ENCODE results near the gene MAD1L1. TPM values are rescaled to one million over a fixed set of nuclear protein-coding genes. Genes with fewer than 3 reads are reported as not detected.

MAD1L1 gene
- total RNA-seq, 2 donors from 2014 or later, result 46.7 to 66.0 TPM

- no peak for ATAC-seq (replicated peaks)
- H3K4me3 Mint-ChIP-seq, result no peak overlapping the region
- H3K27me3 Mint-ChIP-seq, result no peaks in the 10 kb centered on the region
- no peaks in the 10 kb centered on the region for H3K36me3 Mint-ChIP-seq (ENCODE audit: low read depth)
- no peaks in the 10 kb centered on the region for H3K9me3 Mint-ChIP-seq
- peaks cover under 1% of the 10 kb centered on the region for H3K4me1 Mint-ChIP-seq
- no peak overlapping the region for H3K27ac Mint-ChIP-seq
Observed at GRCh38 chr7:2094454-2095045, 138.2 kb downstream of the MAD1L1 start.

- ATAC-seq (replicated peaks), result no peak
- Mint-ChIP-seq H3K27me3 (no peaks in the 10 kb centered on the region), H3K4me3 (no peak overlapping the region), H3K4me1 (no peaks in the 10 kb centered on the region), H3K27ac (no peak overlapping the region), H3K36me3 (ENCODE audit: low read depth) (no peaks in the 10 kb centered on the region), H3K9me3 (no peaks in the 10 kb centered on the region)
Observed at GRCh38 chr7:2093843-2094220, 138.9 kb downstream of the MAD1L1 start.

- H3K27me3 Mint-ChIP-seq, result no peaks in the 10 kb centered on the region
- no peak for ATAC-seq (replicated peaks)
- no peaks in the 10 kb centered on the region for H3K9me3 Mint-ChIP-seq
Observed at GRCh38 chr7:2093215-2093842, 139.4 kb downstream of the MAD1L1 start.

DNA sequence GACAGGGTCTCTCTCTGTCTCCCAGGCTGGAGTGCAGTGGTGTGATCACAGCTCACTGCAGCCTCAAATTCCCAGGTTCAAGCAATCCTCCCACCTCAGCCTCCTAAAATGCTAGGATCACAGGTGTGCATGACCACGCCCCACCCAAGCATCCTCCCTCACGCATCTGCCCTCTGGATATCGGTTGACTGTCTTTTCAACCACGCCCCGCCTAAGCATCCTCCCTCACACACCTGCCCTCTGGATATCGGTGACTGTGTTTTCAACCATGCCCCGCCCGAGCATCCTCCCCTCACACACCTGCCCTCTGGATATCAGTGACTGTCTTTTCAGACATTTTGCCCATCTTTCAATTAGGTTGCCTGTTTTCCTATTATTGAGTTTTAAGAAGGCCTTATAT, 140.5 kb downstream of the MAD1L1 start:
- H3K36me3 Mint-ChIP-seq (ENCODE audit: low read depth), result no peaks in the 10 kb centered on the region
- H3K4me1 Mint-ChIP-seq, result no peaks in the 10 kb centered on the region
- H3K27me3 Mint-ChIP-seq, result no peaks in the 10 kb centered on the region
- H3K4me3 Mint-ChIP-seq, result no peak overlapping the region
- no peak for ATAC-seq (replicated peaks)
- H3K27ac Mint-ChIP-seq, result no peak overlapping the region
- H3K9me3 Mint-ChIP-seq, result no peaks in the 10 kb centered on the region

More at GRCh38 chr7:2093215-2093842, 139.4 kb downstream of the MAD1L1 start:
- H3K36me3 Mint-ChIP-seq (ENCODE audit: low read depth), result no peaks in the 10 kb centered on the region
- H3K4me3 Mint-ChIP-seq, result no peak overlapping the region
- H3K27ac Mint-ChIP-seq, result no peak overlapping the region
- no peaks in the 10 kb centered on the region for H3K4me1 Mint-ChIP-seq

DNA sequence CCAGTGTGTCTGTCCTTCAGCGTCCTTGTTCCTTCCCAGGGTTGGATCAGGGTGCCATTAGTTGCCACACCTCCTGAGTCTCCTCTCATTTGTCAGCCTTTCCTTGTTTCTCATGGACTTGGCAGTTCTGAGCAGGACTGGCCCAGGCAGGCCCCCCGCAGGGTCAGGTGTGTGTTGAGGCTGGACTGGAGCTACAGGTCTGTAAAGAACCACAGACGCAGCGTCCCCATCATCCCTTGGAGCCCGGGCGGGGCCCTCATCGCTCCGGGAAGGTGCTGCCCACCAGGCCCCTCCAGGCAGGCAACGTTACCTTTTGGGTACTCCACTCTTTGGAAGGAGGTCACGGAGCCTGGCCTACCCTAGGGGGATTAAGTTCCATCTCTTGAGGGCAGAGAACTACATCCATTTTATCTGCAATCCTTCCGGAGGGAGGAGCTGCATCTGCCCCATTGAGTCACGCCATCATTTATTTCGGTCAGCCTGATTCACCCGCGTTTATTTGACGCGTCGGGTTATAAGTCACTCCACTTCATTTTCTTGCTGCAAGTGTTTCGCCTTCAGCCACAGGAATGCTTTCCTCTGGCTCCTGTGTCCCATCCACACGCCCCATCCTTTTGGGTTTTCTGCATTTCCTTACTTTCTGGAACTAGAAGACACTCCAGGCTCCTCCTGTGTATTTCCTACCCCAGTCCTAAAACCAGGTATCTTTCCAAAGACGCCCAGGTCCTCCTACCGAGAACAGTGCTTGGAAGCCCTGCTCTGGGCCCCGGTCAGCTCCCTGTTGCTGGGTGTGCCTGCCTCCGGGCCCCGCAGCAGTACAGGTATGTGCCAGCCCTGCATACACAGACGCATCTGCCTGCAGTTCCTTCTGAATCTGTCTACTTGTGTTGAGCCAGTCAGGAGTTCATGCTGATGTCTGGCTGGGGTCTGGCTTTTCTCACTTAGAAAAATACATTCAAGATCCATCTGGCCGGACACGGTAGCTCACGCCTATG, 141.9 kb downstream of the MAD1L1 start:
- Mint-ChIP-seq H3K4me3 (no peak overlapping the region), H3K4me1 (no peaks in the 10 kb centered on the region), H3K9me3 (no peaks in the 10 kb centered on the region), H3K27me3 (no peaks in the 10 kb centered on the region), H3K36me3 (ENCODE audit: low read depth) (no peaks in the 10 kb centered on the region), H3K27ac (no peak overlapping the region)
- no peak for ATAC-seq (replicated peaks)

DNA sequence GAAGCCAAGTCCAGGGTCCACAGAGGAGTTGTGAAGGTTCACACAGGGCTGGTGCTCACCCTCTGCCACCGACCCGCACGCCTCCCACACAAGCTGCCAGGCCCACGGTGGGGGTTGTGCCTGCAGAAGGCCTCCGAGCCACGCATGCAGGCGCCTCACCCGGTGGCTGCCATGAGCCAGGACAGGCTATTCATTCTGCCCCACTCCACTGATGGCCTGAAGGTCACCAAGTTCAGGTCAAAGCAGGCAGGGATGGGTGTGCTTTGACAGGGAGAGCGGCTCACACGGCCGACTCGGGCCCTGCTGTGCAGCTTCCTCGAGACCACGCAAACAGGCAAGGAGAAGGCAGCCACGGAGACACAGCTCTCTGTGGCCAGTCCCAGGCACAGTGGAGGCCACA, 143.9 kb downstream of the MAD1L1 start:
- Mint-ChIP-seq H3K36me3 (ENCODE audit: low read depth) (no peaks in the 10 kb centered on the region), H3K27me3 (no peaks in the 10 kb centered on the region), H3K27ac (no peak overlapping the region), H3K4me3 (no peak overlapping the region), H3K9me3 (no peaks in the 10 kb centered on the region), H3K4me1 (peaks cover 5% of the 10 kb centered on the region)
- ATAC-seq (replicated peaks), result no peak

DNA sequence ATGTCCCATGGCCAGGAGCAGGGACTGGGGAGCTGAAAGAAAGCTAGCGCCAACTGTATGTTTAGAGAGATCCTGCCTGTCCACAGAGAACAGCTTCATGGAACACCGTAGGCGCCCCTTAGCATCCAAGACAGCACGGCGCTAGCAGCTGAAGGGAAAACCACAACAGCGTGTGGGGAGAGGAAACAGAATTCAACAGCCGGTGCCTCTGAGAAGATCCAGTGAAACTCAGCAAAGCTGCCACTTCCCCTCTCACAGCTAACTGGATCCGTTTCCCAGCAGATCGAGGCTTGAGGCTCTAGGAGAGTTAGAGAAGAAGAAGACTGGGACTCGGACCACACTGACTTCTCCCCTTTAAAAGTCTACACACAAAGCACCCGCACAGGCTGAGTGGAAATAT, 145.0 kb downstream of the MAD1L1 start:
- peaks cover 5% of the 10 kb centered on the region for H3K4me1 Mint-ChIP-seq
- H3K9me3 Mint-ChIP-seq, result no peaks in the 10 kb centered on the region
- H3K4me3 Mint-ChIP-seq, result no peak overlapping the region

DNA sequence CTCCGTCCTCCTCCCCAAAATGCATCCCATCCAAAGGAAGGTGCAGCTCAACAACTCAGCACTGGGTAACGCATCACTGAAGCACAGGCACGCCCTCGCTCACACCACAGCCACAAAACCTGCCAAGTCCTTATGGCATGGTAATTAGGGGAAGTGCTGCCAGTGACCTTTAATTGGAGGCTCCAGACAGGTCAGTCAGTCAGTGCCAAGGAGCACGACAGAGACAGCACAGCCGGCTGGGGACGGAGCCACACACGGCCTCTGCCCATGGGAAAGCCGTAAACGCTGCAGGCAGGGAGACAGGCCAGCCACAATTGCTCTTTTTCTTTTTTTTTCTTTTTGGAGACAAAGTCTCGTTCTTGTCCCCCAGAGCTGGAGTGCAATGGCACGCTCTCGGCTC, 146.5 kb downstream of the MAD1L1 start:
- Mint-ChIP-seq H3K9me3 (no peaks in the 10 kb centered on the region), H3K36me3 (ENCODE audit: low read depth) (no peaks in the 10 kb centered on the region), H3K4me3 (no peak overlapping the region), H3K4me1 (peaks cover 5% of the 10 kb centered on the region), H3K27ac (no peak overlapping the region), H3K27me3 (no peaks in the 10 kb centered on the region)
- ATAC-seq (replicated peaks), result no peak

More for the DNA sequence above, 145.0 kb downstream of the MAD1L1 start:
- Mint-ChIP-seq H3K27me3 (no peaks in the 10 kb centered on the region), H3K36me3 (ENCODE audit: low read depth) (no peaks in the 10 kb centered on the region), H3K27ac (no peak overlapping the region)
- ATAC-seq (replicated peaks), result no peak

GRCh38 chr7:2085804-2086203, 146.9 kb downstream of the MAD1L1 start:
- no peaks in the 10 kb centered on the region for H3K9me3 Mint-ChIP-seq
- H3K36me3 Mint-ChIP-seq (ENCODE audit: low read depth), result no peaks in the 10 kb centered on the region
- no peak for ATAC-seq (replicated peaks)
- H3K4me3 Mint-ChIP-seq, result no peak overlapping the region
- H3K27ac Mint-ChIP-seq, result no peak overlapping the region
- peaks cover 5% of the 10 kb centered on the region for H3K4me1 Mint-ChIP-seq
- H3K27me3 Mint-ChIP-seq, result no peaks in the 10 kb centered on the region

- Mint-ChIP-seq H3K4me3 (no peak overlapping the region), H3K27me3 (no peaks in the 10 kb centered on the region), H3K4me1 (peaks cover 5% of the 10 kb centered on the region), H3K36me3 (ENCODE audit: low read depth) (no peaks in the 10 kb centered on the region), H3K27ac (no peak overlapping the region), H3K9me3 (no peaks in the 10 kb centered on the region)
- no peak for ATAC-seq (replicated peaks)
Observed at GRCh38 chr7:2084781-2085505, 147.8 kb downstream of the MAD1L1 start.

DNA sequence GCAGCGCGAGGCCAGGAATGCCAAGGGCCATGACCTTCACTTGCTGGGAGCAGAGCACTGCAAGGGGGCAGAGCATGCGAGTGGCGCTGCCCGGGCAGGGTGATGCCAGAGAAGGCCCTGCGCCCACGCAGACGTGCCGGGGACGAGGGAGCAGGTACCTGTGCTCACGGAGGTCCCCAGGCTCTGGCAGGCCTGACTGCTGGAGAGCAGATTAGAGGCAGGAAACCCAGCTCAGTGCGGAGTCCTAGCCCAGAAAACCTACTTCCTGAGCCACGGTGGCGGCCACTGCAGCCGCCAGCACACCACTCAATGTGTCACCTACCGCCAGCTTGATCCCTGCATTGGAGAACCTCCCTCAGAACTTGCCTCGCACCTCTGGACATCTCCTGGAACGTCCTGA, 148.4 kb downstream of the MAD1L1 start:
- H3K27me3 Mint-ChIP-seq, result no peaks in the 10 kb centered on the region
- ATAC-seq (replicated peaks), result no peak
- peaks cover 5% of the 10 kb centered on the region for H3K4me1 Mint-ChIP-seq
- no peak overlapping the region for H3K27ac Mint-ChIP-seq
- H3K9me3 Mint-ChIP-seq, result no peaks in the 10 kb centered on the region
- no peak overlapping the region for H3K4me3 Mint-ChIP-seq
- no peaks in the 10 kb centered on the region for H3K36me3 Mint-ChIP-seq (ENCODE audit: low read depth)

DNA sequence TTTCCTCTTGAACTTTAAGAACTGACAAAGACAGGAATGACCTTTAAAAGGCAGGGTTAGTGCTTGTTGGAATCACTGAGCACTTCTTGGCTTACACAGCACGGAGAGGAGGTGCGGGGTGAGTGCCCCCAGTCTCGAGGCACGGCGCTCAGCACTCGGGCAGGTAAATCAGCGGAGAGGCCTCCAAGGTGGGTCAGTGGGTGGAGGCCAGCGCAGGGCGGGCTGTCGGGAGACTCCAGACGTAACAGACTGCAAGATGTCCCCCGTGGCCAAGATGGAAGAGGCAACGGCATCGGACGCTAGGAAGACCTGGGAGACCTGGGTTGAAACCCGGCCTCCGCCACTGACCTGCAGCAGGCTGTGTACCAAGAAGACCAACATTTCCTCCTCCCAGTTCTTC, 149.4 kb downstream of the MAD1L1 start:
- Mint-ChIP-seq H3K4me3 (no peak overlapping the region), H3K4me1 (peaks cover 5% of the 10 kb centered on the region), H3K36me3 (ENCODE audit: low read depth) (no peaks in the 10 kb centered on the region), H3K9me3 (no peaks in the 10 kb centered on the region), H3K27me3 (no peaks in the 10 kb centered on the region), H3K27ac (no peak overlapping the region)
- no peak for ATAC-seq (replicated peaks)

GRCh38 chr7:2082139-2082998, 150.4 kb downstream of the MAD1L1 start:
- no peak overlapping the region for H3K4me3 Mint-ChIP-seq
- H3K27ac Mint-ChIP-seq, result no peak overlapping the region
- peaks cover 5% of the 10 kb centered on the region for H3K4me1 Mint-ChIP-seq
- H3K27me3 Mint-ChIP-seq, result no peaks in the 10 kb centered on the region
- H3K9me3 Mint-ChIP-seq, result no peaks in the 10 kb centered on the region
- no peaks in the 10 kb centered on the region for H3K36me3 Mint-ChIP-seq (ENCODE audit: low read depth)
- no peak for ATAC-seq (replicated peaks)

All from activated T-helper 17 cell treated with anti-CD3 and anti-CD28 coated beads, Interleukin-2, amount 50 U/mL, for 72 hours (primary cell).